ENCODE measurements around the gene VIPR2.

DNA sequence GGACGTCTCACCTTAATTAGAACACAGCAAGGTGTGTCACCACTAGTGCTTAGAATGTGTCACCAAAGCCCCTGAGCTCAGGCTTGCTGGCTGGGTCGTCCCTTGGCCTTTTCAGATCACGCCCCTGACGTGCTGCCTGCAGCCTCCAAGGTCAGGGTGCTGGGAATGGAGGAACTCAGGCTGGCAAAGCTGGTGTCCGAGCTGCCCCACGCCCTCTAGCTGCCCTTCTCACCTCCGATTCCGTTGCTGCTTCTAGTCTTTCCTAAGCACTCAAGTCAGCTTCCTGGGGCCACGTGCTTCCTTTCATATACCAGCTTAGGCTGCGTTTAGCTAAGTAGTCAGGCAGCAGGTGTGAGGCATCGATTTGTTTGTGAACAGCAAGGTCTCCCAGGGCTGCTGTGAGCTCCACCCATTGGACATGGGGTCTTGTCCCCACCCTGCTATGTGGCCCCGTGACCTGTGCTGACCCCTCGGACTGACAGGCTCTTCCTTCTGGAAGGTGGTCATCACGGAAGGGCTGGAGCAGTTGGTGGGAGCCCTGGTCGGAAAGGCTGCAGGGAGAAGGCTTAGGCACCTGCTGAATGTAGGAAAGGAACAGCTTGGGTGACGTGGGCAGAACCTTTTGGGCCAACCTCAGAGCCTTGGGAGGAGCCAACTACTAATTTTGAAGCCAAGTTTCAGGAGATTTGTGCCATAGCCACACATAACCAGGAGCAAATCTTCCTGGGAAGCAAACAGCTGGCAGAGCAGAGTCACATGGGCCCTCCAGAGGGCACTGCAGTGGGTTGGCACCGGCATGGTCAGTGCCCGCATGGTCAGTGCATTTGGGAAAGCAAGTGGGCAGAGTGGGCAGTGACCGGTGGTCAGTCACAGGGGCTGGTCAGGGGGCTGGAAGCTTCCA is 28.8 kb downstream of the VIPR2 start:
- no peak for TF ChIP-seq POLR2A (IDR thresholded peaks at IDR 0.05)
- TF ChIP-seq, protein P1, sequence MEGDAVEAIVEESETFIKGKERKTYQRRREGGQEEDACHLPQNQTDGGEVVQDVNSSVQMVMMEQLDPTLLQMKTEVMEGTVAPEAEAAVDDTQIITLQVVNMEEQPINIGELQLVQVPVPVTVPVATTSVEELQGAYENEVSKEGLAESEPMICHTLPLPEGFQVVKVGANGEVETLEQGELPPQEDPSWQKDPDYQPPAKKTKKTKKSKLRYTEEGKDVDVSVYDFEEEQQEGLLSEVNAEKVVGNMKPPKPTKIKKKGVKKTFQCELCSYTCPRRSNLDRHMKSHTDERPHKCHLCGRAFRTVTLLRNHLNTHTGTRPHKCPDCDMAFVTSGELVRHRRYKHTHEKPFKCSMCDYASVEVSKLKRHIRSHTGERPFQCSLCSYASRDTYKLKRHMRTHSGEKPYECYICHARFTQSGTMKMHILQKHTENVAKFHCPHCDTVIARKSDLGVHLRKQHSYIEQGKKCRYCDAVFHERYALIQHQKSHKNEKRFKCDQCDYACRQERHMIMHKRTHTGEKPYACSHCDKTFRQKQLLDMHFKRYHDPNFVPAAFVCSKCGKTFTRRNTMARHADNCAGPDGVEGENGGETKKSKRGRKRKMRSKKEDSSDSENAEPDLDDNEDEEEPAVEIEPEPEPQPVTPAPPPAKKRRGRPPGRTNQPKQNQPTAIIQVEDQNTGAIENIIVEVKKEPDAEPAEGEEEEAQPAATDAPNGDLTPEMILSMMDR (IDR thresholded peaks at IDR 0.05) = no peak
